ENCODE measurements around the gene HOXB6.

- TF ChIP-seq CTCF (IDR thresholded peaks at IDR 0.05) (no peak), POLR2A (IDR thresholded peaks at IDR 0.05) (no peak), EP300 (IDR thresholded peaks at IDR 0.05) (no peak)
Measured at GRCh38 chr17:48634493-48635208, 29.9 kb upstream of the HOXB6 start.
